ENCODE measurements around the gene WDR82. TPM values are rescaled to one million over a fixed set of nuclear protein-coding genes. Genes with fewer than 3 reads are reported as not detected.
"Not testable (repeated sequence)": the region's sequence is repeated elsewhere in the genome, so short reads cannot be mapped to it uniquely, and the experiment has no call there.

WDR82 gene
- total and polyA plus RNA-seq, 4 donors: 77.1 to 159 (median 133) TPM

DNA sequence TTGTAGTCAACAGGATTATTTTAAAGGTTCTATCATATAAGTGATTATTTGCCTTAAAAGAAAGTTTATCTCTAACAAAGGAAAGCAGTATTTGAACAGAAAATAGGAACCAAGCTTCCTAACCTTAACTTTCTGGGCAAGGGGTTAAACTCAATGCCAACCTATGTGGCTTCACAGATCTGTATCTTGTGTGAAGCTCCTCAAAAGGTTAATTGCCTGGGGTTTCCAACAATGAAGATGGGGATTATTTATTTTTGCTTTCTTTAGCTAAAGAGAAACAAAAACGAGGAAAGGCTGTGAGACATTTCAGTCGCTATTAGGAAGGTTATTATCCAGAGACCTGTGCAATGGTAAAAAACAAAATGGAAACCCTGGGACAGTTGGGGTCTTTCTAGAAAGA is 1.1 kb upstream of the WDR82 start:
- no peaks in the 10 kb centered on the region for H3K27me3 ChIP-seq (ENCODE audit: control insufficient read depth, insufficient read depth, low read length)
- WGBS (ENCODE audit: insufficient coverage): 36% methylated on average over 2 of the region's 2 CpGs
- H3K4me3 ChIP-seq (ENCODE audit: low read depth, low read length): peak overlapping the region; percentile 9
- H3K27ac ChIP-seq (ENCODE audit: low read depth, low read length): peak overlapping the region; percentile 97
- no peaks in the 10 kb centered on the region for H3K9me3 ChIP-seq (ENCODE audit: control insufficient read depth, insufficient read depth, low read length)
- H3K4me1 ChIP-seq (ENCODE audit: control insufficient read depth, insufficient read depth, low read length): peaks cover 34% of the 10 kb centered on the region
- peaks cover 6% of the 10 kb centered on the region for H3K36me3 ChIP-seq (ENCODE audit: control insufficient read depth, insufficient read depth, low read length)
- DNase-seq (ENCODE audit: low read depth in 4 of 6, low spot score in 6 of 6): peak in 1 of 6 donors; percentile 21

DNA sequence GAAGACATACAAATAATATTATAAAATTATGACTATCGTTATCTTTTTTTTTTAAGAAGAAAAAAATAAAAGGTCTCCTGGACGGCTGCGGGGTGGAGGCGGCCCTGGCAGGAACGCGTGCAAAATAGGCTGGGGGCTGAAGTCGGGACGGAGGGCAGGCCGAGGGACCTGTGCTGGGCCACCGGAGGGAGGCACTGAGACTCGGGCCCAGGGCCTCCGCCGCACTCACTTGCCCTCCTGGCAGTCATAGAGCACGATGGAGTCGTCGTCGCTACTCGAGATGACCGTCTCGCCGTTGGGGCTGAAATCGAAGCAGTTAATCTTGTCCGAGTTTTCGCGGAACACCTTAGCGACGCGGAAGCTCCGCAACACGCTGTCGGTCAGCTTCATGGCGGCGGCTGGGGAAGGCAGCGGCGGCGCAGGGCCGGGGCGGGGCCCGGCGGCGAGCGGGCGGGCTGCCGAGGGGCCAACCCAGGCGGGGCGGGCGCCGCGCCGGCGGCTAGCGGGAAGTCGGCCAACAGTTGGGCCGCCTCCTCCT is 408 bp downstream of the WDR82 start:
- H3K36me3 ChIP-seq (ENCODE audit: control insufficient read depth, insufficient read depth, low read length): peaks cover 12% of the 10 kb centered on the region
- no peak for DNase-seq (ENCODE audit: low read depth in 4 of 6, low spot score in 6 of 6)
- WGBS (ENCODE audit: insufficient coverage): under 1% methylated on average over 53 of the region's 54 CpGs
- H3K4me1 ChIP-seq (ENCODE audit: control insufficient read depth, insufficient read depth, low read length): peaks cover 44% of the 10 kb centered on the region
- H3K27me3 ChIP-seq (ENCODE audit: control insufficient read depth, insufficient read depth, low read length): no peaks in the 10 kb centered on the region
- H3K4me3 ChIP-seq (ENCODE audit: low read depth, low read length): peak overlapping the region; percentile 76
- peak overlapping the region; percentile 97 for H3K27ac ChIP-seq (ENCODE audit: low read depth, low read length)
- no peaks in the 10 kb centered on the region for H3K9me3 ChIP-seq (ENCODE audit: control insufficient read depth, insufficient read depth, low read length)

DNA sequence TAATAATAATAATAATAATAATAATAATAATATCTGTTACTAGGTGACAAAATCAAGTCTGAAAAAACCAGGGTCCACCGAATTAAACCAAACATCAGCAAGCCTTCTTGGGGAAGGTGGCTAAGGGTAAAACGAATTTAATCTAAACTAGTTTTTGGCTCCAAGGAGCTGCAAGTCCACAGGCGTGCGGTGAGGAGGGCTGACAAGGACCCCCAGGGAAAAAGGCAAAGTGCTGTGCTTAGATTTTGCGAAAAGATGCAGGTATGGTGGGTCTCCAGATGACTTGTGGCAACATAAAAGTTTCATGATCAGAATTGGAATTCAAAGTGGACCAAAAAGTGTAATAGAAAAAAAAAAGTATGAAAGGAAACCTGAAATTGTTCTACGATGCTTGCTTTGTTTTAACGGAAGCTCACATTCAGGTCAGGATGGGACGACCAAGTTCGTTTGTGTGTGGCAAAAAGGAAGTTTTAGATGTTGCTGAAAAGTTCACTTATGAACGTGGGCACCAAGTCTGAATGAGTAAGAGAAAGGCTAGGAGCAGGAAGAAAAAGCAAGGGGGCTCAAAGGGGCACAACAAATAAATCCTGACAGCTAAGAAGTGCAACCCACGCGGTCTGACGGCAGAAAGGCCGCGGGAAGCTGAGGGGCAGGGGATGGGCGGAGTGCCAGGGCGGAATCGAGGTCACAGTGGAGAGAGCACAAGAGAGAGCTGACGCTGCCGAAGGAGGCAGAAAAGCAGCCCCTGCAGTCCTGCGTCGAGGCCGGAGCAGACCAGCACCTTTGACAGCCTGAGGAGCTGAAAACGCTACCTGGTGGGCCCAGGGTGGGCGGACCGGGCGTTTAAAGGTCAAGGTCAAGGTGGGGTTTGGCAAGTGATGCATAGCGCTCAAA is 1.1 kb downstream of the WDR82 start:
- Histone ChIP-seq H3K27ac (ENCODE audit: low read depth, low read length) (peak overlapping the region; percentile 97), H3K36me3 (ENCODE audit: control insufficient read depth, insufficient read depth, low read length) (peaks cover 14% of the 10 kb centered on the region), H3K27me3 (ENCODE audit: control insufficient read depth, insufficient read depth, low read length) (no peaks in the 10 kb centered on the region), H3K4me3 (ENCODE audit: low read depth, low read length) (peak overlapping the region; percentile 76), H3K9me3 (ENCODE audit: control insufficient read depth, insufficient read depth, low read length) (no peaks in the 10 kb centered on the region), H3K4me1 (ENCODE audit: control insufficient read depth, insufficient read depth, low read length) (peaks cover 44% of the 10 kb centered on the region)
- DNase-seq (ENCODE audit: low read depth in 4 of 6, low spot score in 6 of 6): peak in 3 of 6 donors; percentile 53 to 81 (median 76)
- WGBS (ENCODE audit: insufficient coverage): under 1% methylated on average over 22 of the region's 28 CpGs

DNA sequence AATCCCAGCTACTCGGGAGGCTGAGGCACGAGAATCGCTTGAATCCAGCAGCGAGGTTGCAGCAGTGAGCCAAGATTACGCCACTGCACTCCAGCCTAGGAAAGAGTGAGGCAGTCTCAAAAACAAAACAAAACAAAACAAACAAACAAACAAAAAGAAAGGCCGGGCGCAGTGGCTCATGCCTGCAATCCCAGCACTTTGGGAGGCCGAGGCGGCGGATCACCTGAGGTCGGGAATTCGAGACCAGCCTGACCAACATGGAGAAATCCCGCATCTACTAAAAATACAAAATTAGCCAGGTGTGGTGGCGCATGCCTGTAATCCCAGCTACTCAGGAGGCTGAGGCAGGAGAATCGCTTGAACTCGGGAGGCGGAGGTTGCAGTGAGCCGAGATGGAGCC is 3.7 kb downstream of the WDR82 start:
- 84% methylated on average over 3 of the region's 18 CpGs for WGBS (ENCODE audit: insufficient coverage)
- Histone ChIP-seq H3K36me3 (ENCODE audit: control insufficient read depth, insufficient read depth, low read length) (peaks cover 18% of the 10 kb centered on the region), H3K4me1 (ENCODE audit: control insufficient read depth, insufficient read depth, low read length) (peaks cover 41% of the 10 kb centered on the region)
- not testable (repeated sequence) for DNase-seq (ENCODE audit: low read depth in 4 of 6, low spot score in 6 of 6); H3K27ac ChIP-seq (ENCODE audit: low read depth, low read length); H3K4me3 ChIP-seq (ENCODE audit: low read depth, low read length); H3K9me3 ChIP-seq (ENCODE audit: control insufficient read depth, insufficient read depth, low read length); H3K27me3 ChIP-seq (ENCODE audit: control insufficient read depth, insufficient read depth, low read length)

DNA sequence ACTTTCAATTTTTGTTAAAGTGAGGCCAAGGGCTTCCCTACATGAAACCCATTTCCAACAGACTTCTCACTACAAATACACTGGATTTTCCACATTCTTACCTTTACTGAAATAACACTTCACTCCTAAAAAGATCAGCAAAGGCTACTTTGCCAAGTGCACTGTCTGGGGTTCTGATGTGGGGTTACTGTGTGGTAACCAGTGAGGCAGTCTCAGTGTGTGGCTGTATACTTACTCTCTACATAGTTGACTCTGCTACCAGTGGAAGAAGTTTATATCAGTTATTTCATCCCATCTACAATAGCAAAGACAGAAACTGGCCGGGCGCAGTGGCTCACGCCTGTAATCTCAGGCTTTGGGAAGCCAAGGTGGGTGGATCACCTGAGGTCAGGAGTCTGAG is 5.6 kb downstream of the WDR82 start:
- WGBS (ENCODE audit: insufficient coverage): no CpG with 5 or more reads among the region's 3 CpGs
- no peak for DNase-seq (ENCODE audit: low read depth in 4 of 6, low spot score in 6 of 6)
- H3K4me1 ChIP-seq (ENCODE audit: control insufficient read depth, insufficient read depth, low read length): peaks cover 33% of the 10 kb centered on the region
- H3K27me3 ChIP-seq (ENCODE audit: control insufficient read depth, insufficient read depth, low read length): no peaks in the 10 kb centered on the region
- no peak overlapping the region for H3K27ac ChIP-seq (ENCODE audit: low read depth, low read length)
- peaks cover 33% of the 10 kb centered on the region for H3K36me3 ChIP-seq (ENCODE audit: control insufficient read depth, insufficient read depth, low read length)
- H3K4me3 ChIP-seq (ENCODE audit: low read depth, low read length): no peak overlapping the region
- no peaks in the 10 kb centered on the region for H3K9me3 ChIP-seq (ENCODE audit: control insufficient read depth, insufficient read depth, low read length)

DNA sequence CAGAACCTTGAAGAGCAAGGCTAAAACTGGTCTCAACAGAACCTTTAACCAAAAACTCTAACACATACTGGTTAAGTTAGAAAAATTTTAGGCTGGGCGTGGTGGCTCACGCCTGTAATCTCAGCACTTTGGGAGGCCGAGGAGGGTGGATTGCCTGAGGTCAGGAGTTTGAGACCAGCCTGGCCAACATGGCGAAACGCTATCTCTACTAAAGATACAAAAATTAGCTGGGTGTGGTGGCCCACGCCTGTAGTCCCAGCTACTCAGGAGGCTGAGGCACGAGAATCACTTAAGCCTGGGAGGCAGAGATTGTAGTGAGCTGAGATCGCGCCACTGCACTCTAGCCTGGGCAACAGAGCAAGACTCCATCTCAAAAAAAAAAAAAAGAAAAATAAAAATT is 6.3 kb downstream of the WDR82 start:
- H3K4me3 ChIP-seq (ENCODE audit: low read depth, low read length); H3K27ac ChIP-seq (ENCODE audit: low read depth, low read length); DNase-seq (ENCODE audit: low read depth in 4 of 6, low spot score in 6 of 6); H3K27me3 ChIP-seq (ENCODE audit: control insufficient read depth, insufficient read depth, low read length); H3K9me3 ChIP-seq (ENCODE audit: control insufficient read depth, insufficient read depth, low read length): not testable (repeated sequence)
- 93% methylated on average over 3 of the region's 9 CpGs for WGBS (ENCODE audit: insufficient coverage)
- Histone ChIP-seq H3K4me1 (ENCODE audit: control insufficient read depth, insufficient read depth, low read length) (peaks cover 33% of the 10 kb centered on the region), H3K36me3 (ENCODE audit: control insufficient read depth, insufficient read depth, low read length) (peaks cover 34% of the 10 kb centered on the region)

DNA sequence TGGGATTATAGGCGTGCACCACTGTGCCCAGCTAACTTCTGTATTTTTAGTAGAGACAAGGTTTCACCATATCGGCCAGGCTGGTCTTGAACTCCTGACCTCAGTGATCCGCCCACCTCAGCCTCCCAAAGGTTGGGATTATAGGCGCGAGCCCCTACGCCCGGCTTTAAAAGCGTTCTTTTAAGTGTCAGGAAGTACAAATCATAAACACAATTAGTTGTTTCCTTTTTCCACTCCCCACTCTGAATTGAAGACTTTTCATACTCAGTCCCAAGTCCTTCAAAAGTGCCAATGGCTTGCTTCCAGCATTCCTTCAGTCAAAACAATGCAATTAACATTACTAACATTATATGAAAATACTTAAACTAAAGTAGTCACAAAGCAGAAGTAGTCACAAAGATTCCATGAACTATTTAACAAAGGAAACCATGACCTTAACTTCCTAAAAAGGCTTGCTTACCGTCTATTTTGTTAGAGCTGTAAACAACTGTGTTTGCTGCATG is 8.1 kb downstream of the WDR82 start:
- Histone ChIP-seq H3K36me3 (ENCODE audit: control insufficient read depth, insufficient read depth, low read length) (peaks cover 45% of the 10 kb centered on the region), H3K9me3 (ENCODE audit: control insufficient read depth, insufficient read depth, low read length) (no peaks in the 10 kb centered on the region), H3K27ac (ENCODE audit: low read depth, low read length) (no peak overlapping the region), H3K4me3 (ENCODE audit: low read depth, low read length) (no peak overlapping the region), H3K4me1 (ENCODE audit: control insufficient read depth, insufficient read depth, low read length) (peaks cover 17% of the 10 kb centered on the region), H3K27me3 (ENCODE audit: control insufficient read depth, insufficient read depth, low read length) (no peaks in the 10 kb centered on the region)
- WGBS (ENCODE audit: insufficient coverage): 78% methylated on average over 6 of the region's 9 CpGs
- DNase-seq (ENCODE audit: low read depth in 4 of 6, low spot score in 6 of 6): no peak

DNA sequence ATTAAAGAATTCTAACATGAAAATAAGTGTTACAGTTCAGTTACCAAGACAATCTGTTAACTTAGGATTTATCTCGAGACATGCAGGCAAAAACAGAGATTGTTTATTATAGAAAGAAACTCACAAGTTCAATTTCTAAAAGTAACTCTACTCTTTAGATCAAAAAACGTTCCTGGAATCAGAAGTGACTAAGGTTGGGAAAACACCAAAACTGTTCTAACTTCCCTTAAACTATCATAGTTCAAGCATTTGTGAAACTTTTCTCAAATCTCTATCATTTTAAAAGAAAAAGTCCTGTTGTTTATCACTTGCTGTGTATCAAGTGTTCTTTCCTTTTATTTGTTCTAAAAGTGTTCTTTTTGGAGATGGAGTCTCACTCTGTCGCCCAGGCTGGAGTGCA is 8.7 kb downstream of the WDR82 start:
- Histone ChIP-seq H3K4me3 (ENCODE audit: low read depth, low read length) (no peak overlapping the region), H3K27ac (ENCODE audit: low read depth, low read length) (no peak overlapping the region), H3K36me3 (ENCODE audit: control insufficient read depth, insufficient read depth, low read length) (peaks cover 48% of the 10 kb centered on the region), H3K27me3 (ENCODE audit: control insufficient read depth, insufficient read depth, low read length) (no peaks in the 10 kb centered on the region), H3K4me1 (ENCODE audit: control insufficient read depth, insufficient read depth, low read length) (peaks cover 13% of the 10 kb centered on the region), H3K9me3 (ENCODE audit: control insufficient read depth, insufficient read depth, low read length) (no peaks in the 10 kb centered on the region)
- DNase-seq (ENCODE audit: low read depth in 4 of 6, low spot score in 6 of 6): no peak
- 86% methylated on average over 1 of the region's 3 CpGs for WGBS (ENCODE audit: insufficient coverage)

DNA sequence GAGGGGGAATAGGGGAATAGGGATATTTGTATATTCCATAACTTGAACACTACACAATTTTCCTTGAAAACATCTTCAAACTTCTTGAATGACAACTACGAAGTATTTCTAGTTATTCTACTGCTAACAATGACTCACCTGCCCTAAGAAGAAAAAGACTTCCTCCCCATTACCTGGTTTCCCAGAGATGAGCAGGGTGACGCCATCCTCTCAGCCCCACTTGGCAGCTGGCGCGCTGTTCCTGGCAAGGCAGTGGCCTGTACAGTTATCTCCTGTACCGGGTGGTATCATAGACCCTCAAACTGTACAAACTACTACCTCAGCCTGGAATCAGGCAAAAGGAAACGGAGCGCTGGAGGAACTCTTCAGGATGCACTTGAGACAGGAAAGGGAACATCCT is 10.4 kb downstream of the WDR82 start:
- H3K4me1 ChIP-seq (ENCODE audit: control insufficient read depth, insufficient read depth, low read length): peaks cover 2% of the 10 kb centered on the region
- H3K27ac ChIP-seq (ENCODE audit: low read depth, low read length): no peak overlapping the region
- no peaks in the 10 kb centered on the region for H3K27me3 ChIP-seq (ENCODE audit: control insufficient read depth, insufficient read depth, low read length)
- 95% methylated on average over 7 of the region's 7 CpGs for WGBS (ENCODE audit: insufficient coverage)
- H3K36me3 ChIP-seq (ENCODE audit: control insufficient read depth, insufficient read depth, low read length): peaks cover 53% of the 10 kb centered on the region
- no peaks in the 10 kb centered on the region for H3K9me3 ChIP-seq (ENCODE audit: control insufficient read depth, insufficient read depth, low read length)
- no peak overlapping the region for H3K4me3 ChIP-seq (ENCODE audit: low read depth, low read length)
- no peak for DNase-seq (ENCODE audit: low read depth in 4 of 6, low spot score in 6 of 6)

DNA sequence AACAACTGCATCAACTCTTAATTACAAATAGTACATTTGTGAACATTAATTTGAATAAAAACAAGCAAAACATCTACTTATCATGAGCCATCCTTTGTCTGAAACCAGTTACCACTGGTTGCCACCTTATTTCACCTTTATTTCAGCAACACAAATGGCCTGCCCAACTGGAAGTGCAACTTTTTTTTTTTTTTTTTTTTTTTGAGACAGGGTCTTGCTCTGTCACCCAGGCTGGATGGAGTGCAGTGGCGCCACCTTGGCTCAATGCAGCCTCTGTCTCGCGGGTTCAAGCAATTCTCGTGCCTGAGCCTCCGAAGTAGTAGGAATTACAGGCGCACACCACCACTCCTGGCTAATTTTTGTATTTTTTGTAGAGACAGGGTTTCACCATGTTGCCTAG is 13.1 kb downstream of the WDR82 start:
- H3K27ac ChIP-seq (ENCODE audit: low read depth, low read length): no peak overlapping the region
- H3K4me1 ChIP-seq (ENCODE audit: control insufficient read depth, insufficient read depth, low read length): no peaks in the 10 kb centered on the region
- 96% methylated on average over 4 of the region's 6 CpGs for WGBS (ENCODE audit: insufficient coverage)
- no peaks in the 10 kb centered on the region for H3K9me3 ChIP-seq (ENCODE audit: control insufficient read depth, insufficient read depth, low read length)
- H3K27me3 ChIP-seq (ENCODE audit: control insufficient read depth, insufficient read depth, low read length): no peaks in the 10 kb centered on the region
- H3K36me3 ChIP-seq (ENCODE audit: control insufficient read depth, insufficient read depth, low read length): peaks cover 65% of the 10 kb centered on the region
- DNase-seq (ENCODE audit: low read depth in 4 of 6, low spot score in 6 of 6): no peak
- no peak overlapping the region for H3K4me3 ChIP-seq (ENCODE audit: low read depth, low read length)

All from spinal cord (tissue), 10 donors.